ENCODE measurements around the gene BRMS1L. TPM values are rescaled to one million over a fixed set of nuclear protein-coding genes. Genes with fewer than 3 reads are reported as not detected.
A peak's percentile ranks its signal among the peaks of the same experiment; 100 is the strongest.

BRMS1L gene
- total and polyA plus RNA-seq, 2 of the 13 experiments (the other 11 are each of a cell fraction or from before 2014, with no cell fraction given), result 21.1 to 23.8 TPM

- TF ChIP-seq SOX13 (IDR thresholded peaks at IDR 0.05), result no peak
- TF ChIP-seq SOX13 (CRISPR knock-in tag; conservative IDR thresholded peaks at IDR 0.05 in 1 of 2, IDR thresholded peaks at IDR 0.05 in 1 of 2), result no peak
- TF ChIP-seq SRY (CRISPR knock-in tag; IDR thresholded peaks at IDR 0.05), result no peak
- TF ChIP-seq, protein P1, sequence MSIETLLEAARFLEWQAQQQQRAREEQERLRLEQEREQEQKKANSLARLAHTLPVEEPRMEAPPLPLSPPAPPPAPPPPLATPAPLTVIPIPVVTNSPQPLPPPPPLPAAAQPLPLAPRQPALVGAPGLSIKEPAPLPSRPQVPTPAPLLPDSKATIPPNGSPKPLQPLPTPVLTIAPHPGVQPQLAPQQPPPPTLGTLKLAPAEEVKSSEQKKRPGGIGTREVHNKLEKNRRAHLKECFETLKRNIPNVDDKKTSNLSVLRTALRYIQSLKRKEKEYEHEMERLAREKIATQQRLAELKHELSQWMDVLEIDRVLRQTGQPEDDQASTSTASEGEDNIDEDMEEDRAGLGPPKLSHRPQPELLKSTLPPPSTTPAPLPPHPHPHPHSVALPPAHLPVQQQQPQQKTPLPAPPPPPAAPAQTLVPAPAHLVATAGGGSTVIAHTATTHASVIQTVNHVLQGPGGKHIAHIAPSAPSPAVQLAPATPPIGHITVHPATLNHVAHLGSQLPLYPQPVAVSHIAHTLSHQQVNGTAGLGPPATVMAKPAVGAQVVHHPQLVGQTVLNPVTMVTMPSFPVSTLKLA (IDR thresholded peaks at IDR 0.05), result no peak
- no peak for TF ChIP-seq ZNF710 (CRISPR knock-in tag; IDR thresholded peaks at IDR 0.05; ENCODE audit: borderline replicate concordance)
- no peak for TF ChIP-seq SKI (IDR thresholded peaks at IDR 0.05; ENCODE audit: partially characterized antibody)
- TF ChIP-seq PHF5A (CRISPR knock-in tag; IDR thresholded peaks at IDR 0.05; ENCODE audit: low read depth, unreplicated experiment), result no peak
- TF ChIP-seq GZF1 (CRISPR knock-in tag; IDR thresholded peaks at IDR 0.05), result no peak
- TF ChIP-seq, protein P2, sequence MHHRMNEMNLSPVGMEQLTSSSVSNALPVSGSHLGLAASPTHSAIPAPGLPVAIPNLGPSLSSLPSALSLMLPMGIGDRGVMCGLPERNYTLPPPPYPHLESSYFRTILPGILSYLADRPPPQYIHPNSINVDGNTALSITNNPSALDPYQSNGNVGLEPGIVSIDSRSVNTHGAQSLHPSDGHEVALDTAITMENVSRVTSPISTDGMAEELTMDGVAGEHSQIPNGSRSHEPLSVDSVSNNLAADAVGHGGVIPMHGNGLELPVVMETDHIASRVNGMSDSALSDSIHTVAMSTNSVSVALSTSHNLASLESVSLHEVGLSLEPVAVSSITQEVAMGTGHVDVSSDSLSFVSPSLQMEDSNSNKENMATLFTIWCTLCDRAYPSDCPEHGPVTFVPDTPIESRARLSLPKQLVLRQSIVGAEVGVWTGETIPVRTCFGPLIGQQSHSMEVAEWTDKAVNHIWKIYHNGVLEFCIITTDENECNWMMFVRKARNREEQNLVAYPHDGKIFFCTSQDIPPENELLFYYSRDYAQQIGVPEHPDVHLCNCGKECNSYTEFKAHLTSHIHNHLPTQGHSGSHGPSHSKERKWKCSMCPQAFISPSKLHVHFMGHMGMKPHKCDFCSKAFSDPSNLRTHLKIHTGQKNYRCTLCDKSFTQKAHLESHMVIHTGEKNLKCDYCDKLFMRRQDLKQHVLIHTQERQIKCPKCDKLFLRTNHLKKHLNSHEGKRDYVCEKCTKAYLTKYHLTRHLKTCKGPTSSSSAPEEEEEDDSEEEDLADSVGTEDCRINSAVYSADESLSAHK (CRISPR knock-in tag; IDR thresholded peaks at IDR 0.05; ENCODE audit: borderline replicate concordance), result no peak
- TF ChIP-seq RAD21 (CRISPR knock-in tag; IDR thresholded peaks at IDR 0.05), result peak; percentile 64
- TF ChIP-seq KLF12 (CRISPR knock-in tag; IDR thresholded peaks at IDR 0.05; ENCODE audit: borderline replicate concordance), result no peak
- TF ChIP-seq SRSF1 (optimal IDR thresholded peaks at IDR 0.05; ENCODE audit: low read depth, low read length), result no peak
- TF ChIP-seq, protein P3, sequence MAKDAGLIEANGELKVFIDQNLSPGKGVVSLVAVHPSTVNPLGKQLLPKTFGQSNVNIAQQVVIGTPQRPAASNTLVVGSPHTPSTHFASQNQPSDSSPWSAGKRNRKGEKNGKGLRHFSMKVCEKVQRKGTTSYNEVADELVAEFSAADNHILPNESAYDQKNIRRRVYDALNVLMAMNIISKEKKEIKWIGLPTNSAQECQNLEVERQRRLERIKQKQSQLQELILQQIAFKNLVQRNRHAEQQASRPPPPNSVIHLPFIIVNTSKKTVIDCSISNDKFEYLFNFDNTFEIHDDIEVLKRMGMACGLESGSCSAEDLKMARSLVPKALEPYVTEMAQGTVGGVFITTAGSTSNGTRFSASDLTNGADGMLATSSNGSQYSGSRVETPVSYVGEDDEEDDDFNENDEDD (CRISPR knock-in tag; IDR thresholded peaks at IDR 0.05; ENCODE audit: borderline replicate concordance), result no peak
- no peak for TF ChIP-seq HNF1A (IDR thresholded peaks at IDR 0.05; ENCODE audit: low read depth)
- TF ChIP-seq HNF1A (CRISPR knock-in tag; IDR thresholded peaks at IDR 0.05; ENCODE audit: borderline replicate concordance), result no peak
- TF ChIP-seq DMAP1 (CRISPR knock-in tag; IDR thresholded peaks at IDR 0.05), result no peak
- TF ChIP-seq ETV6 (CRISPR knock-in tag; conservative IDR thresholded peaks at IDR 0.05), result no peak
- TF ChIP-seq POGZ (CRISPR knock-in tag; IDR thresholded peaks at IDR 0.05), result no peak
- no peak for TF ChIP-seq ZFP90 (CRISPR knock-in tag; IDR thresholded peaks at IDR 0.05; ENCODE audit: borderline replicate concordance)
These were observed 11.7 kb upstream of the BRMS1L start (continued) for GRCh38 chr14:35814371-35815005.

All from HepG2 (cell line).